HL-60 (cell line): ENCODE data around the gene DIAPH1.

Source experiments
- DNase-seq, 2 experiments: peaks; one replicate each; pipeline ENCODE4 v3.0.0-alpha.2; 2010 to 2020; ENCODE audit warnings: low read depth in 1 of 2, low spot score in 1 of 2
- H3K27ac ChIP-seq: fragments of 250-450 bp; sonication (Bioruptor Pico); replicated peaks from 2 replicates; pipeline ENCODE4 v1.5.1; 2020; ENCODE audit warnings: mild to moderate bottlenecking, moderate library complexity
- H3K27me3 ChIP-seq: fragments of 250-450 bp; sonication (Bioruptor Pico); 2 replicates; pipeline ENCODE4 v1.5.1; 2021; ENCODE audit warnings: mild to moderate bottlenecking, moderate library complexity; ENCODE audit not compliant: insufficient read depth, poor library complexity, severe bottlenecking
- H3K4me3 ChIP-seq: replicated peaks from 2 replicates; pipeline ENCODE4 v1.5.1; 2011; ENCODE audit warnings: mild to moderate bottlenecking, control low read depth, low read length; ENCODE audit not compliant: insufficient read depth
- GABPA ChIP-seq: IDR thresholded peaks from 2 replicates; pipeline ENCODE4 v1.6.1; 2012; ENCODE audit warnings: low read depth
- POLR2AphosphoS5 ChIP-seq: IDR thresholded peaks from 2 replicates; pipeline ENCODE4 v1.6.1; 2012; ENCODE audit warnings: low read depth
- REST ChIP-seq: IDR thresholded peaks from 2 replicates; pipeline ENCODE4 v1.6.1; 2012; ENCODE audit warnings: low read depth; ENCODE audit not compliant: insufficient replicate concordance
- SPI1 ChIP-seq: IDR thresholded peaks from 2 replicates; pipeline ENCODE4 v1.6.1; 2012; ENCODE audit warnings: low read depth, mild to moderate bottlenecking, borderline replicate concordance
- TF ChIP-seq, protein P1 (sequence below): IDR thresholded peaks from one replicate; pipeline ENCODE4 v1.5.1; 2011; ENCODE audit warnings: low read length, control low read depth, inconsistent platforms; ENCODE audit not compliant: insufficient read depth

The DIAPH1 gene

DNA sequence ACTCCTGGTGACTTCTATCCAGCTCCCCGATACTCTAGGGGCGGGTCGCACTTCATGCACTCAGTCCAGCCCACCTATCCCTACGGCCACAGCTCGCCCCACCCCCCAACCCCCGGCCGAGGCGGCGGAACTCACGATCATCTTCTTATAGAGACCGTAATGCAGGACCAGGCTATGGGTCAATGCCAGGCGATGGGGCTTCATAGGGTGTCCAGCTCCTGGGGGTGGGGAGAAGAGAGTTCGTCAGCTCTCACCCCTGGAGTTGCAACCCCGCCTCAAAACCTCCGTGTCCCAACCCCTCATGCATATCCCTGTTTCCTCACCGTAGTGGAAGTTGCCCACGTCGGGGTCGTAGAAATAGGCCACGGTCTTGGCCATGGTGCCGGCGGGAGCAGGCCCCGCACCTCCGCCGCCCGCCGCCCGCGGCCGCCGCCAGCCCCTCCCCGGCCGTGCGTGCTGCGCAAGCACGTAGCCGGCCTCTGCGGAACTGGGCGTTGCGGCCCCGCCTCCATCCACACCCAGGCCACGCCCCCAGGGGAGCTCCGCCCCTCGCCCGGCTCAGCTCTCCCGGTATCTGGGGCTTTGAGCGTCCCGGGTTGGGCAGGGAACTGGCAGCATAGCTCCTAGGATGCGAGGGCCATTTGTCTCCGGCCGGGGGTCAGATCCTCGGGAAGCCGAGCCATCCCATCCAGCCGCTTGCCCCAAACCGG, 17.8 kb upstream of the DIAPH1 start, which contains the start of the genes HDAC3 and RELL2:
Gene HDAC3 (minus strand): TSS at position 437 of the 710 bp plus-strand sequence. CDS start 59 bp downstream, at position 378.
Gene RELL2 (plus strand): TSS at position 585 of the 710 bp plus-strand sequence. CDS start 1,229 bp downstream, outside the sequence.
- H3K27me3 ChIP-seq = no peaks in the 10 kb centered on the region
- TF ChIP-seq REST (no peak), POLR2AphosphoS5 (peak; percentile 56), SPI1 (peak; percentile 51; the same call in 1 of the 2 replicates)
- peak; percentile 71 to 89 for DNase-seq
- H3K4me3 ChIP-seq = peak within 1 kb of the TSS; percentile 92
- peak within 1 kb of the TSS; percentile 70 for H3K27ac ChIP-seq

DNA sequence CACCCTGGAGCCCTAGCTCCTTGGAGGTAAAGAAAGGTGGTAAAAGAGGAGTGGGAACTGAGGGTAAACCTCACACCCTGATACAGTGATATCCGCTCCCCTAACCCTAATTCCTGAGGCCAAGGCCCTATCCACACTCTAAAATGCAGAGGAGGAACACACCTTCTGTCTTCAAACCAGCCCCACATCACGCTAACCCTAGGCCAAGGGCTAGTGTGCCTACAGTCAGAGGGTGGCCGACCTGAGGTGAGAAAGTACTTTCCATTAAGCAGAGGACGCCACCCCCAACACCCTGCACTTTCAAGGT, 17.3 kb upstream of the DIAPH1 start:
- DNase-seq = no peak
- TF ChIP-seq, protein P1, sequence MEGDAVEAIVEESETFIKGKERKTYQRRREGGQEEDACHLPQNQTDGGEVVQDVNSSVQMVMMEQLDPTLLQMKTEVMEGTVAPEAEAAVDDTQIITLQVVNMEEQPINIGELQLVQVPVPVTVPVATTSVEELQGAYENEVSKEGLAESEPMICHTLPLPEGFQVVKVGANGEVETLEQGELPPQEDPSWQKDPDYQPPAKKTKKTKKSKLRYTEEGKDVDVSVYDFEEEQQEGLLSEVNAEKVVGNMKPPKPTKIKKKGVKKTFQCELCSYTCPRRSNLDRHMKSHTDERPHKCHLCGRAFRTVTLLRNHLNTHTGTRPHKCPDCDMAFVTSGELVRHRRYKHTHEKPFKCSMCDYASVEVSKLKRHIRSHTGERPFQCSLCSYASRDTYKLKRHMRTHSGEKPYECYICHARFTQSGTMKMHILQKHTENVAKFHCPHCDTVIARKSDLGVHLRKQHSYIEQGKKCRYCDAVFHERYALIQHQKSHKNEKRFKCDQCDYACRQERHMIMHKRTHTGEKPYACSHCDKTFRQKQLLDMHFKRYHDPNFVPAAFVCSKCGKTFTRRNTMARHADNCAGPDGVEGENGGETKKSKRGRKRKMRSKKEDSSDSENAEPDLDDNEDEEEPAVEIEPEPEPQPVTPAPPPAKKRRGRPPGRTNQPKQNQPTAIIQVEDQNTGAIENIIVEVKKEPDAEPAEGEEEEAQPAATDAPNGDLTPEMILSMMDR = no peak
- TF ChIP-seq POLR2AphosphoS5 = no peak
- no peak for TF ChIP-seq REST
- no peak for TF ChIP-seq GABPA
- no peak for TF ChIP-seq SPI1
- Histone ChIP-seq H3K27ac (peak overlapping the region; percentile 70), H3K4me3 (peak overlapping the region; percentile 92), H3K27me3 (no peaks in the 10 kb centered on the region)

DNA sequence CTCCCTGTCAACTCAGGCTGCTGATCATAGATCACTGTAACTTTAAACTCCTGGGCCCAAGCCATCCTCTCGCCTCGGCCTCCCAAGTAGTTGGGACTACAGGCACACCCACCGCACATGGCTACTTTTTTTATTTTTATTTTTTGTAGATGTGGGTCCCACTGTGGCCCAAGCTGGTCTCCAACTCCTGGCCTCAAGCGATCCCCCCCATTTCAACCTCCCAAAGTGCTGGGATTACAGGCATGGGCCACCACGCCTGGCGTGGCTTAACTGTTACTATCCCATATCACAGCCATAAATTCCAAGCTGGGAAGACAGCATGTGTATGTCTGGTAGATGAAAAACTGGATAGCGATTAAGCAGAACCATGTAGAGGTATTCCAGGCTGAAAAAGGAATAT, 16.8 kb upstream of the DIAPH1 start:
- TF ChIP-seq GABPA (no peak), POLR2AphosphoS5 (no peak), SPI1 (no peak), REST (no peak)
- TF ChIP-seq, protein P1 = no peak
- no peak for DNase-seq
- H3K27ac ChIP-seq = no peak overlapping the region; the same call in 1 of the 2 replicates

More for the DNA sequence above, 16.8 kb upstream of the DIAPH1 start:
- Histone ChIP-seq H3K27me3 (no peaks in the 10 kb centered on the region), H3K4me3 (peak overlapping the region; percentile 92)
